ENCODE results near the gene CHST15. TPM values are rescaled to one million over a fixed set of nuclear protein-coding genes. Genes with fewer than 3 reads are reported as not detected.

Gene CHST15
- total and polyA plus RNA-seq, 2 of the 8 experiments (the other 6 are each of a cell fraction or from before 2014, with no cell fraction given), result 8.8 to 9.1 TPM

DNA sequence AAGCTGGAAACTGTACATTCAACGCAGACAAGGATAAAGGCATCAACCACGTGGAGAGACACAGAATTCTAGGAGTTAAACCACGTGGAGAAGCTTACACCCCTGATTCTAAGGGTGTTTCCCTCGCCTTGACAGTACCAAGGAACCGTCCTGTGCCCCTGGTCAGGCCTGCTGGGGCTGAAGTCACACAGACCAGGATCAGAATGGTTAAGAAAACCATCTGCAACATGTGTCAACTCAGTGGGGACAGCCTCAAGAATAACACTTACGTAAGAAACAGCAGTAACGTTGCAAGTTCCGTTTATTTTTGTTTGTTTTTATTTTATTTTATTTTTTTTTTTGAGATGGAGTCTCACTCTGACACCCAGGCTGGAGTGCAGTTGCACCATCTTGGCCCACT is 55.6 kb downstream of the CHST15 start (continued):
- TF ChIP-seq, protein P1, sequence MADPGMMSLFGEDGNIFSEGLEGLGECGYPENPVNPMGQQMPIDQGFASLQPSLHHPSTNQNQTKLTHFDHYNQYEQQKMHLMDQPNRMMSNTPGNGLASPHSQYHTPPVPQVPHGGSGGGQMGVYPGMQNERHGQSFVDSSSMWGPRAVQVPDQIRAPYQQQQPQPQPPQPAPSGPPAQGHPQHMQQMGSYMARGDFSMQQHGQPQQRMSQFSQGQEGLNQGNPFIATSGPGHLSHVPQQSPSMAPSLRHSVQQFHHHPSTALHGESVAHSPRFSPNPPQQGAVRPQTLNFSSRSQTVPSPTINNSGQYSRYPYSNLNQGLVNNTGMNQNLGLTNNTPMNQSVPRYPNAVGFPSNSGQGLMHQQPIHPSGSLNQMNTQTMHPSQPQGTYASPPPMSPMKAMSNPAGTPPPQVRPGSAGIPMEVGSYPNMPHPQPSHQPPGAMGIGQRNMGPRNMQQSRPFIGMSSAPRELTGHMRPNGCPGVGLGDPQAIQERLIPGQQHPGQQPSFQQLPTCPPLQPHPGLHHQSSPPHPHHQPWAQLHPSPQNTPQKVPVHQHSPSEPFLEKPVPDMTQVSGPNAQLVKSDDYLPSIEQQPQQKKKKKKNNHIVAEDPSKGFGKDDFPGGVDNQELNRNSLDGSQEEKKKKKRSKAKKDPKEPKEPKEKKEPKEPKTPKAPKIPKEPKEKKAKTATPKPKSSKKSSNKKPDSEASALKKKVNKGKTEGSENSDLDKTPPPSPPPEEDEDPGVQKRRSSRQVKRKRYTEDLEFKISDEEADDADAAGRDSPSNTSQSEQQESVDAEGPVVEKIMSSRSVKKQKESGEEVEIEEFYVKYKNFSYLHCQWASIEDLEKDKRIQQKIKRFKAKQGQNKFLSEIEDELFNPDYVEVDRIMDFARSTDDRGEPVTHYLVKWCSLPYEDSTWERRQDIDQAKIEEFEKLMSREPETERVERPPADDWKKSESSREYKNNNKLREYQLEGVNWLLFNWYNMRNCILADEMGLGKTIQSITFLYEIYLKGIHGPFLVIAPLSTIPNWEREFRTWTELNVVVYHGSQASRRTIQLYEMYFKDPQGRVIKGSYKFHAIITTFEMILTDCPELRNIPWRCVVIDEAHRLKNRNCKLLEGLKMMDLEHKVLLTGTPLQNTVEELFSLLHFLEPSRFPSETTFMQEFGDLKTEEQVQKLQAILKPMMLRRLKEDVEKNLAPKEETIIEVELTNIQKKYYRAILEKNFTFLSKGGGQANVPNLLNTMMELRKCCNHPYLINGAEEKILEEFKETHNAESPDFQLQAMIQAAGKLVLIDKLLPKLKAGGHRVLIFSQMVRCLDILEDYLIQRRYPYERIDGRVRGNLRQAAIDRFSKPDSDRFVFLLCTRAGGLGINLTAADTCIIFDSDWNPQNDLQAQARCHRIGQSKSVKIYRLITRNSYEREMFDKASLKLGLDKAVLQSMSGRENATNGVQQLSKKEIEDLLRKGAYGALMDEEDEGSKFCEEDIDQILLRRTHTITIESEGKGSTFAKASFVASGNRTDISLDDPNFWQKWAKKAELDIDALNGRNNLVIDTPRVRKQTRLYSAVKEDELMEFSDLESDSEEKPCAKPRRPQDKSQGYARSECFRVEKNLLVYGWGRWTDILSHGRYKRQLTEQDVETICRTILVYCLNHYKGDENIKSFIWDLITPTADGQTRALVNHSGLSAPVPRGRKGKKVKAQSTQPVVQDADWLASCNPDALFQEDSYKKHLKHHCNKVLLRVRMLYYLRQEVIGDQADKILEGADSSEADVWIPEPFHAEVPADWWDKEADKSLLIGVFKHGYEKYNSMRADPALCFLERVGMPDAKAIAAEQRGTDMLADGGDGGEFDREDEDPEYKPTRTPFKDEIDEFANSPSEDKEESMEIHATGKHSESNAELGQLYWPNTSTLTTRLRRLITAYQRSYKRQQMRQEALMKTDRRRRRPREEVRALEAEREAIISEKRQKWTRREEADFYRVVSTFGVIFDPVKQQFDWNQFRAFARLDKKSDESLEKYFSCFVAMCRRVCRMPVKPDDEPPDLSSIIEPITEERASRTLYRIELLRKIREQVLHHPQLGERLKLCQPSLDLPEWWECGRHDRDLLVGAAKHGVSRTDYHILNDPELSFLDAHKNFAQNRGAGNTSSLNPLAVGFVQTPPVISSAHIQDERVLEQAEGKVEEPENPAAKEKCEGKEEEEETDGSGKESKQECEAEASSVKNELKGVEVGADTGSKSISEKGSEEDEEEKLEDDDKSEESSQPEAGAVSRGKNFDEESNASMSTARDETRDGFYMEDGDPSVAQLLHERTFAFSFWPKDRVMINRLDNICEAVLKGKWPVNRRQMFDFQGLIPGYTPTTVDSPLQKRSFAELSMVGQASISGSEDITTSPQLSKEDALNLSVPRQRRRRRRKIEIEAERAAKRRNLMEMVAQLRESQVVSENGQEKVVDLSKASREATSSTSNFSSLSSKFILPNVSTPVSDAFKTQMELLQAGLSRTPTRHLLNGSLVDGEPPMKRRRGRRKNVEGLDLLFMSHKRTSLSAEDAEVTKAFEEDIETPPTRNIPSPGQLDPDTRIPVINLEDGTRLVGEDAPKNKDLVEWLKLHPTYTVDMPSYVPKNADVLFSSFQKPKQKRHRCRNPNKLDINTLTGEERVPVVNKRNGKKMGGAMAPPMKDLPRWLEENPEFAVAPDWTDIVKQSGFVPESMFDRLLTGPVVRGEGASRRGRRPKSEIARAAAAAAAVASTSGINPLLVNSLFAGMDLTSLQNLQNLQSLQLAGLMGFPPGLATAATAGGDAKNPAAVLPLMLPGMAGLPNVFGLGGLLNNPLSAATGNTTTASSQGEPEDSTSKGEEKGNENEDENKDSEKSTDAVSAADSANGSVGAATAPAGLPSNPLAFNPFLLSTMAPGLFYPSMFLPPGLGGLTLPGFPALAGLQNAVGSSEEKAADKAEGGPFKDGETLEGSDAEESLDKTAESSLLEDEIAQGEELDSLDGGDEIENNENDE (IDR thresholded peaks at IDR 0.05; ENCODE audit: insufficient replicate concordance, low read length), result no peak
- TF ChIP-seq SP1 (IDR thresholded peaks at IDR 0.05; ENCODE audit: low read depth, low read length) (no peak), HDAC2 (IDR thresholded peaks at IDR 0.05; ENCODE audit: borderline replicate concordance in 1 of 2, low read depth in 2 of 2, low read length in 2 of 2) (no peak), NANOG (IDR thresholded peaks at IDR 0.05; ENCODE audit: insufficient read depth, low read depth, low read length, poor library complexity, severe bottlenecking) (no peak), EP300 (IDR thresholded peaks at IDR 0.05; ENCODE audit: borderline replicate concordance in 1 of 2, low read depth in 2 of 2, low read length in 2 of 2) (no peak), EZH2 (IDR thresholded peaks at IDR 0.05; ENCODE audit: low read depth, low read length, severe bottlenecking) (no peak), JUN (IDR thresholded peaks at IDR 0.05; ENCODE audit: low read depth, low read length) (no peak), BACH1 (IDR thresholded peaks at IDR 0.05; ENCODE audit: low read length) (no peak), SP2 (IDR thresholded peaks at IDR 0.05; ENCODE audit: low read length) (no peak), SP4 (IDR thresholded peaks at IDR 0.05; ENCODE audit: low read length) (no peak), ASH2L (IDR thresholded peaks at IDR 0.05; ENCODE audit: low read length) (no peak)
- TF ChIP-seq, protein P2, sequence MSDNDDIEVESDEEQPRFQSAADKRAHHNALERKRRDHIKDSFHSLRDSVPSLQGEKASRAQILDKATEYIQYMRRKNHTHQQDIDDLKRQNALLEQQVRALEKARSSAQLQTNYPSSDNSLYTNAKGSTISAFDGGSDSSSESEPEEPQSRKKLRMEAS (IDR thresholded peaks at IDR 0.05), result no peak
